Measurements from ENCODE around the gene TAMALIN. TPM values are rescaled to one million over a fixed set of nuclear protein-coding genes. Genes with fewer than 3 reads are reported as not detected.

Gene TAMALIN
- total RNA-seq, 1 donor from 2014 or later = 23.2 TPM

- peaks cover 22% of the 10 kb centered on the region for H3K4me1 Mint-ChIP-seq
- no peak for DNase-seq (ENCODE audit: low read depth, low spot score)
- no peak for TF ChIP-seq CTCF (conservative IDR thresholded peaks at IDR 0.05)
- no peak overlapping the region for H3K27ac Mint-ChIP-seq (ENCODE audit: unreplicated experiment)
- H3K27me3 Mint-ChIP-seq (ENCODE audit: low read depth) = no peaks in the 10 kb centered on the region
- H3K9me3 Mint-ChIP-seq = peaks cover 5% of the 10 kb centered on the region
- H3K4me3 Mint-ChIP-seq = no peak overlapping the region
- H3K36me3 Mint-ChIP-seq (ENCODE audit: low read depth) = peaks cover 17% of the 10 kb centered on the region
Measured at GRCh38 chr12:51960890-51961289, 45.9 kb upstream of the TAMALIN start.

GRCh38 chr12:51961834-51962233 is 44.9 kb upstream of the TAMALIN start:
- H3K9me3 Mint-ChIP-seq = peaks cover 5% of the 10 kb centered on the region
- DNase-seq (ENCODE audit: low read depth, low spot score) = no peak
- no peaks in the 10 kb centered on the region for H3K27me3 Mint-ChIP-seq (ENCODE audit: low read depth)
- no peak for TF ChIP-seq CTCF (conservative IDR thresholded peaks at IDR 0.05)
- peaks cover 22% of the 10 kb centered on the region for H3K4me1 Mint-ChIP-seq
- no peak overlapping the region for H3K27ac Mint-ChIP-seq (ENCODE audit: unreplicated experiment)
- no peak overlapping the region for H3K4me3 Mint-ChIP-seq
- H3K36me3 Mint-ChIP-seq (ENCODE audit: low read depth) = peaks cover 17% of the 10 kb centered on the region

GRCh38 chr12:51962737-51963136 is 44.0 kb upstream of the TAMALIN start:
- TF ChIP-seq CTCF (conservative IDR thresholded peaks at IDR 0.05) = no peak
- H3K27me3 Mint-ChIP-seq (ENCODE audit: low read depth) = no peaks in the 10 kb centered on the region
- peaks cover 17% of the 10 kb centered on the region for H3K36me3 Mint-ChIP-seq (ENCODE audit: low read depth)
- no peak for DNase-seq (ENCODE audit: low read depth, low spot score)
- peaks cover 5% of the 10 kb centered on the region for H3K9me3 Mint-ChIP-seq
- H3K27ac Mint-ChIP-seq (ENCODE audit: unreplicated experiment) = no peak overlapping the region
- H3K4me1 Mint-ChIP-seq = peaks cover 22% of the 10 kb centered on the region
- no peak overlapping the region for H3K4me3 Mint-ChIP-seq

GRCh38 chr12:51963477-51963876 is 43.3 kb upstream of the TAMALIN start:
- no peak overlapping the region for H3K4me3 Mint-ChIP-seq
- peaks cover 5% of the 10 kb centered on the region for H3K9me3 Mint-ChIP-seq
- no peaks in the 10 kb centered on the region for H3K27me3 Mint-ChIP-seq (ENCODE audit: low read depth)
- no peak overlapping the region for H3K27ac Mint-ChIP-seq (ENCODE audit: unreplicated experiment)
- H3K36me3 Mint-ChIP-seq (ENCODE audit: low read depth) = peaks cover 17% of the 10 kb centered on the region
- no peak for TF ChIP-seq CTCF (conservative IDR thresholded peaks at IDR 0.05)
- no peak for DNase-seq (ENCODE audit: low read depth, low spot score)
- H3K4me1 Mint-ChIP-seq = peaks cover 22% of the 10 kb centered on the region

- no peak for TF ChIP-seq CTCF (conservative IDR thresholded peaks at IDR 0.05)
- H3K27ac Mint-ChIP-seq (ENCODE audit: unreplicated experiment) = no peak overlapping the region
- no peak for DNase-seq (ENCODE audit: low read depth, low spot score)
- peaks cover 40% of the 10 kb centered on the region for H3K4me1 Mint-ChIP-seq
- no peaks in the 10 kb centered on the region for H3K27me3 Mint-ChIP-seq (ENCODE audit: low read depth)
- no peak overlapping the region for H3K4me3 Mint-ChIP-seq
- peaks cover 7% of the 10 kb centered on the region for H3K36me3 Mint-ChIP-seq (ENCODE audit: low read depth)
- H3K9me3 Mint-ChIP-seq = peaks cover 5% of the 10 kb centered on the region
Measured at GRCh38 chr12:51969643-51970042, 37.1 kb upstream of the TAMALIN start.
